ENCODE measurements around the gene DNAI1. TPM values are rescaled to one million over a fixed set of nuclear protein-coding genes. Genes with fewer than 3 reads are reported as not detected.
A peak's percentile ranks its signal among the peaks of the same experiment; 100 is the strongest.

DNAI1 gene
- total RNA-seq, 2 experiments from 2014 or later: not detected

DNA sequence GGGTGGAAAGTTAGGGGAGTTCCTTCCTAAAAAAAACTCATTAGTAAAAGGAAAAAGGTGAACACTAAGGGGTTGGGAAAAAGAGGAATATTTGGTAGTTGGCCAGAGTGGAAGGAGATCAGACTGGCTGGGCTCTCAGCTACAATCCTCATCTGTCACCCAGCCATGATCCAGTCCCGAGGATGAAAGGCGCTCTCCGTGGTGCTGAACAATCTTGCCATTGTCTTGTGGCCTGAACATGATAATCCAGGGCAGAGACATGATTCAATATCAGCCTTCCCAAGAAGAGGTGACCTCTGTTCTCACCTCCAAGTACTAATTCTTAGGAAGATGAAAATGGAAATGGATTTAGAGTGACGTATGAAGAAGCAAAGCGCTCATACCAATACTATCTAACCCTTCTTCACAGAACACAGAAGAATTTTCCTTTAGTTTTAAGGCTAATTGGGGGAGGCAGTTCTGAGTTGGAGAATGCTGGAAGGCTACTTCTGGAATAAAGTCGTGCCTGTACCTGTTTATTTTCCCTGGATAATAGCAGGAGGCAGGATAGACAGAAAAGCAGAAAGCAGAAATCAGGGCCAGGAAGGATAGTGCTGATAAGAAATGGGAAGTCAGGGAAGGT lies 45.3 kb upstream of the DNAI1 start:
- H3K36me3 Mint-ChIP-seq (ENCODE audit: low read depth): peaks cover 3% of the 10 kb centered on the region
- POLR2A ChIA-PET: no interaction called here
- no peaks in the 10 kb centered on the region for H3K4me1 ChIP-seq (ENCODE audit: insufficient read depth, low read length)
- TF ChIP-seq, protein P1, sequence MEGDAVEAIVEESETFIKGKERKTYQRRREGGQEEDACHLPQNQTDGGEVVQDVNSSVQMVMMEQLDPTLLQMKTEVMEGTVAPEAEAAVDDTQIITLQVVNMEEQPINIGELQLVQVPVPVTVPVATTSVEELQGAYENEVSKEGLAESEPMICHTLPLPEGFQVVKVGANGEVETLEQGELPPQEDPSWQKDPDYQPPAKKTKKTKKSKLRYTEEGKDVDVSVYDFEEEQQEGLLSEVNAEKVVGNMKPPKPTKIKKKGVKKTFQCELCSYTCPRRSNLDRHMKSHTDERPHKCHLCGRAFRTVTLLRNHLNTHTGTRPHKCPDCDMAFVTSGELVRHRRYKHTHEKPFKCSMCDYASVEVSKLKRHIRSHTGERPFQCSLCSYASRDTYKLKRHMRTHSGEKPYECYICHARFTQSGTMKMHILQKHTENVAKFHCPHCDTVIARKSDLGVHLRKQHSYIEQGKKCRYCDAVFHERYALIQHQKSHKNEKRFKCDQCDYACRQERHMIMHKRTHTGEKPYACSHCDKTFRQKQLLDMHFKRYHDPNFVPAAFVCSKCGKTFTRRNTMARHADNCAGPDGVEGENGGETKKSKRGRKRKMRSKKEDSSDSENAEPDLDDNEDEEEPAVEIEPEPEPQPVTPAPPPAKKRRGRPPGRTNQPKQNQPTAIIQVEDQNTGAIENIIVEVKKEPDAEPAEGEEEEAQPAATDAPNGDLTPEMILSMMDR (IDR thresholded peaks at IDR 0.05): no peak
- no peak overlapping the region for H3K27ac Mint-ChIP-seq
- no peaks in the 10 kb centered on the region for H3K4me1 Mint-ChIP-seq (ENCODE audit: low read depth)
- H3K4me3 Mint-ChIP-seq: no peak overlapping the region
- no peaks in the 10 kb centered on the region for H3K36me3 ChIP-seq (ENCODE audit: insufficient read depth, low read length)
- H3K9me3 ChIP-seq (ENCODE audit: control insufficient read depth in 1 of 2, insufficient read depth in 1 of 2, low read length in 2 of 2): no peaks in the 10 kb centered on the region
- no peaks in the 10 kb centered on the region for H3K9me3 Mint-ChIP-seq
- H3K27me3 Mint-ChIP-seq: no peaks in the 10 kb centered on the region
- CTCF ChIA-PET: no interaction called here
- no peak overlapping the region for H3K4me3 ChIP-seq (ENCODE audit: low read length)
- DNase-seq (peak in 7 of 14 experiments; percentile 5 to 28 (median 23)), ATAC-seq (ENCODE audit: poor library complexity) (no peak)
- intact Hi-C loops (cut with DNase I, micrococcal nuclease): no loop called here
- no peaks in the 10 kb centered on the region for H3K27me3 ChIP-seq (ENCODE audit: control insufficient read depth in 1 of 2, insufficient read depth in 2 of 2, low read length in 2 of 2)
- H3K27ac ChIP-seq (ENCODE audit: low read depth in 1 of 2, low read length in 2 of 2): no peak overlapping the region

DNA sequence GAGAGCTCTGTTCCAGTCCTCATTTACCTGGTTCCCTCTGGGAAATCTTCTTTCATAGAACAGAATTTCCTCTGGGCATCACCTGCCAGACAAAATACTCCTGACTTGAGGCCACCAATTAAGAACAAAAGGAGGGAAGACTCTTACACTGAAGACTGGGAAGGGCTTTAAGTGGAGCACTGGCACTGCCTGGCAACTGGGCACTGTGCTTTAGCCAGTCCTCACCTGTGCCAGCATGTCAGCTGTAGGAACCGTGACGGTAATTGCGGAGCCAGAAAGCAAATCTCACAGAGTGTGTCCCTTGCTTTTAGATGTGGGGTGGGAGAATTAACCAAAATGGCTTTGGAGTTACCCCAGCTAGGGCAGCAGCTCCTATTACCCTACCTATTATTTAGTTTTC lies 40.9 kb upstream of the DNAI1 start:
- H3K4me3 Mint-ChIP-seq: no peak overlapping the region

DNA sequence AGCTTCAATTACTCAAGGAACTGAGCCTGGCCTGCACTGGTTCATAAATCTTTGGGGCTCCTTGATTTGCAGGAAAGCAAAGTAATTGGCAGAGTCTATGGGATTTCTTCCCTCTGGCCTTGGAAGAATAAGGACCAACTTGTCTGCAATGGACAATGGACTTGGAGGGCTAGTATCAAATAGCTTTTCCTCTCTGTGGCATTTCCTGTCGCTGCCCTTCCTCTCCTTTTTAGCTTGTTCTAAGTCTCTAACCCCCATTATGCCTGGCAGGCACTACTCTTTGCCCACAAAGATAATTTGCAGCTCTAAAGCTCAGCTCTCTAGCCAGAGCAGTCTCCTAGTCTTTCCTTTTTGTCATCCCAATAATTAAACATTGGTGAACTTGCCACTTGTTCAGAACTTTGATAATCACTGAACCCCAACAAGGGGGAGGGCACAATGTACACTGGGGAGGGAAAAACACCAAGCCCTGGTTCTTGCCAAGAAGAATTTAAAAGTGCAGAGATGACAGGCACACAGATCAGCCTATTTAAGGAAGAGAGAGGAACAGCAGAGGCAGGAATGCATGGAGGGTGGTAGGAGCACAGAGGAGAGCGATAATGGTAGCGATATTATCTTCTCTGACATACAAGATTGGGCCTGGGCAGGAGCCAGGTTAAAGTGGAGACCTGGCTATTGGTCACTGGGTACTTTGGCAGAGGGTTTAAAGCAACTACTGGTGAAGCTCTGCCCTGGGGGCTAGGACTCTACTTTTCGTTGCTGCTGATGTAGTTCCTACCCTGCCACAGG lies 38.7 kb upstream of the DNAI1 start:
- Histone ChIP-seq H3K4me1 (ENCODE audit: insufficient read depth, low read length) (no peaks in the 10 kb centered on the region), H3K9me3 (ENCODE audit: control insufficient read depth in 1 of 2, insufficient read depth in 1 of 2, low read length in 2 of 2) (no peaks in the 10 kb centered on the region), H3K27ac (ENCODE audit: low read depth in 1 of 2, low read length in 2 of 2) (no peak overlapping the region), H3K27me3 (ENCODE audit: control insufficient read depth in 1 of 2, insufficient read depth in 2 of 2, low read length in 2 of 2) (no peaks in the 10 kb centered on the region), H3K4me3 (ENCODE audit: low read length) (no peak overlapping the region), H3K36me3 (ENCODE audit: insufficient read depth, low read length) (no peaks in the 10 kb centered on the region)
- Mint-ChIP-seq H3K4me3 (no peak overlapping the region), H3K4me1 (ENCODE audit: low read depth) (no peaks in the 10 kb centered on the region), H3K36me3 (ENCODE audit: low read depth) (peaks cover 7% of the 10 kb centered on the region), H3K9me3 (no peaks in the 10 kb centered on the region), H3K27ac (no peak overlapping the region), H3K27me3 (no peaks in the 10 kb centered on the region)
- ATAC-seq (ENCODE audit: poor library complexity) (no peak), DNase-seq (no peak)
- POLR2A ChIA-PET: no interaction called here
- TF ChIP-seq, protein P1 (IDR thresholded peaks at IDR 0.05): no peak
- intact Hi-C loops (cut with DNase I, micrococcal nuclease): no loop called here
- CTCF ChIA-PET: interaction anchor here (1.1 kb wide), 1 partner anchor 16 kb away, joined by 4 read pairs; no protein-coding TSS in a partner anchor

More for the DNA sequence above, 40.9 kb upstream of the DNAI1 start:
- ChIA-PET CTCF (no interaction called here), POLR2A (no interaction called here)
- Histone ChIP-seq H3K4me3 (ENCODE audit: low read length) (no peak overlapping the region), H3K27me3 (ENCODE audit: control insufficient read depth in 1 of 2, insufficient read depth in 2 of 2, low read length in 2 of 2) (no peaks in the 10 kb centered on the region), H3K36me3 (ENCODE audit: insufficient read depth, low read length) (no peaks in the 10 kb centered on the region), H3K4me1 (ENCODE audit: insufficient read depth, low read length) (no peaks in the 10 kb centered on the region), H3K9me3 (ENCODE audit: control insufficient read depth in 1 of 2, insufficient read depth in 1 of 2, low read length in 2 of 2) (no peaks in the 10 kb centered on the region), H3K27ac (ENCODE audit: low read depth in 1 of 2, low read length in 2 of 2) (no peak overlapping the region)
- Mint-ChIP-seq H3K27ac (no peak overlapping the region), H3K27me3 (no peaks in the 10 kb centered on the region), H3K9me3 (no peaks in the 10 kb centered on the region), H3K4me1 (ENCODE audit: low read depth) (no peaks in the 10 kb centered on the region), H3K36me3 (ENCODE audit: low read depth) (peaks cover 3% of the 10 kb centered on the region)
- ATAC-seq (ENCODE audit: poor library complexity): no peak
- DNase-seq: no peak
- TF ChIP-seq, protein P1 (IDR thresholded peaks at IDR 0.05): no peak
- intact Hi-C loops (cut with DNase I, micrococcal nuclease): no loop called here

All from CD4-positive, alpha-beta T cell (primary cell).